ENCODE measurements around the gene MRPS11. TPM values are rescaled to one million over a fixed set of nuclear protein-coding genes. Genes with fewer than 3 reads are reported as not detected.
"Not testable (repeated sequence)": the region's sequence is repeated elsewhere in the genome, so short reads cannot be mapped to it uniquely, and the experiment has no call there.

Gene MRPS11
- total RNA-seq, 1 donor from 2014 or later = 47.0 TPM

- peaks cover 38% of the 10 kb centered on the region for H3K4me1 Mint-ChIP-seq
- no peak for ATAC-seq (ENCODE audit: low read depth)
- H3K27ac Mint-ChIP-seq = peak overlapping the region; percentile 99
- H3K27me3 Mint-ChIP-seq = no peaks in the 10 kb centered on the region
- H3K9me3 Mint-ChIP-seq = no peaks in the 10 kb centered on the region
- DNase-seq = no peak
- TF ChIP-seq CTCF (IDR thresholded peaks at IDR 0.05) = no peak
- intact Hi-C loops (cut with micrococcal nuclease) = loop anchor here (1.0 to 5.0 kb wide), 6 partner anchors 78 to 775 kb away; partner anchors contain the start of genes ABHD2, AEN, DET1 and FANCI
- CTCF ChIA-PET = interaction anchor here (0.9 to 1.5 kb wide), 3 partner anchors 12 to 437 kb away, joined by 3 to 4 read pairs (median 4); no protein-coding TSS in a partner anchor
- peak overlapping the region; percentile 96 for H3K4me3 Mint-ChIP-seq
- peaks cover 44% of the 10 kb centered on the region for H3K36me3 Mint-ChIP-seq (ENCODE audit: low read depth)
- POLR2A ChIA-PET = interaction anchor here (0.8 to 2.0 kb wide), 10 partner anchors 11 to 620 kb away, joined by 3 to 16 read pairs (median 8); partner anchors contain the start of genes ABHD2, AEN and ISG20
Measured at GRCh38 chr15:88467935-88468528, 524 bp downstream of the MRPS11 start.

GRCh38 chr15:88468721-88469120 lies 1.2 kb downstream of the MRPS11 start:
- peaks cover 41% of the 10 kb centered on the region for H3K36me3 Mint-ChIP-seq (ENCODE audit: low read depth)
- CTCF ChIA-PET; DNase-seq; ATAC-seq (ENCODE audit: low read depth); H3K9me3 Mint-ChIP-seq; H3K27ac Mint-ChIP-seq; H3K27me3 Mint-ChIP-seq: not testable (repeated sequence)
- intact Hi-C loops (cut with micrococcal nuclease) = loop anchor here (5.0 kb wide), 1 partner anchor 429 kb away; the partner anchor contains the start of gene HAPLN3
- H3K4me3 Mint-ChIP-seq = peak overlapping the region; percentile 96
- H3K4me1 Mint-ChIP-seq = peaks cover 38% of the 10 kb centered on the region
- POLR2A ChIA-PET = interaction anchor here (0.6 kb wide), 1 partner anchor 67 kb away, joined by 3 read pairs; no protein-coding TSS in a partner anchor

- ATAC-seq (ENCODE audit: low read depth) (no peak), DNase-seq (no peak)
- no peak overlapping the region for H3K27ac Mint-ChIP-seq
- peaks cover 39% of the 10 kb centered on the region for H3K36me3 Mint-ChIP-seq (ENCODE audit: low read depth)
- H3K27me3 Mint-ChIP-seq = no peaks in the 10 kb centered on the region
- H3K4me1 Mint-ChIP-seq = peaks cover 38% of the 10 kb centered on the region
- TF ChIP-seq CTCF (IDR thresholded peaks at IDR 0.05) = no peak
- ChIA-PET CTCF (no interaction called here), POLR2A (interaction anchor here (0.6 kb wide), 1 partner anchor 68 kb away, joined by 3 read pairs; no protein-coding TSS in a partner anchor)
- intact Hi-C loops (cut with micrococcal nuclease) = loop anchor here (5.0 kb wide), 1 partner anchor 428 kb away; the partner anchor contains the start of gene HAPLN3
- no peak overlapping the region for H3K4me3 Mint-ChIP-seq
- no peaks in the 10 kb centered on the region for H3K9me3 Mint-ChIP-seq
Measured at GRCh38 chr15:88469321-88469720, 1.8 kb downstream of the MRPS11 start.

- TF ChIP-seq CTCF (IDR thresholded peaks at IDR 0.05) = no peak
- no peaks in the 10 kb centered on the region for H3K9me3 Mint-ChIP-seq
- ChIA-PET POLR2A (interaction anchor here (0.6 kb wide), 1 partner anchor 425 kb away, joined by 10 read pairs; no protein-coding TSS in a partner anchor), CTCF (no interaction called here)
- H3K27me3 Mint-ChIP-seq = no peaks in the 10 kb centered on the region
- intact Hi-C loops (cut with micrococcal nuclease) = no loop called here
- H3K4me1 Mint-ChIP-seq = peaks cover 34% of the 10 kb centered on the region
- DNase-seq = no peak
- H3K27ac Mint-ChIP-seq = no peak overlapping the region
- H3K4me3 Mint-ChIP-seq = no peak overlapping the region
- peaks cover 39% of the 10 kb centered on the region for H3K36me3 Mint-ChIP-seq (ENCODE audit: low read depth)
- ATAC-seq (ENCODE audit: low read depth) = no peak
Measured at GRCh38 chr15:88470625-88471372, 3.3 kb downstream of the MRPS11 start.

GRCh38 chr15:88472225-88472624 lies 4.7 kb downstream of the MRPS11 start:
- Mint-ChIP-seq H3K4me1 (peaks cover 24% of the 10 kb centered on the region), H3K4me3 (no peak overlapping the region), H3K27me3 (no peaks in the 10 kb centered on the region), H3K9me3 (no peaks in the 10 kb centered on the region), H3K36me3 (ENCODE audit: low read depth) (peaks cover 50% of the 10 kb centered on the region), H3K27ac (no peak overlapping the region)
- intact Hi-C loops (cut with micrococcal nuclease) = no loop called here
- POLR2A ChIA-PET = no interaction called here
- TF ChIP-seq CTCF (IDR thresholded peaks at IDR 0.05) = no peak
- DNase-seq (no peak), ATAC-seq (ENCODE audit: low read depth) (no peak)
- CTCF ChIA-PET = no interaction called here

GRCh38 chr15:88473661-88474293 lies 6.3 kb downstream of the MRPS11 start:
- intact Hi-C loops (cut with micrococcal nuclease); POLR2A ChIA-PET; H3K9me3 Mint-ChIP-seq; H3K27me3 Mint-ChIP-seq; H3K4me1 Mint-ChIP-seq; H3K4me3 Mint-ChIP-seq; DNase-seq; ATAC-seq (ENCODE audit: low read depth); H3K27ac Mint-ChIP-seq: not testable (repeated sequence)
- CTCF ChIA-PET = interaction anchor here (1.8 kb wide), 1 partner anchor 191 kb away, joined by 6 read pairs; no protein-coding TSS in a partner anchor
- H3K36me3 Mint-ChIP-seq (ENCODE audit: low read depth) = peaks cover 58% of the 10 kb centered on the region
